Measurements from ENCODE around the gene RBFOX2.
"Not testable (repeated sequence)": the region's sequence is repeated elsewhere in the genome, so short reads cannot be mapped to it uniquely, and the experiment has no call there.

Gene RBFOX2

DNA sequence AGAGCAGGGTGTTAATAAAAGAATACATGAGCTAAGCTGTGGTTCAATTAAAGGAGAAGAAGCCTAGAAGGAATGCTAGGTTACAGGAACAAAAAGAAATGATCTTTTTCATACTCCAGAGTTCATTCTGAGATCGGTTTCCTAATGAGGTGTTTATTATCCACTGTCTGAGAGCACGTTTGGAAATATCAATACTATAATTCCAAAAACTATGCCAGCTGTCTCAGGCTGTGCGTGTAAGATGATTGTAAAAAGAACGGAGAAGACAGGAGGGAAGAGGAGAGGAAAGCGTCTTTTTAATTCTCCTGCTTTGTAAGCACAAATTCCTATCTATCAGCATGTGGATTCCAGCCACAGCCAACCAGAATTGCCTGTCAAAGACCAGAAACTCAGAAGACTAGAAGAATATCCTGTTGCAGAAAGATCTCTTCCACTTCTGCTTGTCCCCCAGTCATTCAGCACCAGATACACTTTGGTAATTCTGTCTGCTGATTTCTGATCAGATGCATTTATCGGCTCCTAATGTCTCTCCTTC, 285.2 kb downstream of the RBFOX2 start:
- DNase-seq (ENCODE audit: low read depth in 2 of 3, low spot score in 1 of 3) = no peak

DNA sequence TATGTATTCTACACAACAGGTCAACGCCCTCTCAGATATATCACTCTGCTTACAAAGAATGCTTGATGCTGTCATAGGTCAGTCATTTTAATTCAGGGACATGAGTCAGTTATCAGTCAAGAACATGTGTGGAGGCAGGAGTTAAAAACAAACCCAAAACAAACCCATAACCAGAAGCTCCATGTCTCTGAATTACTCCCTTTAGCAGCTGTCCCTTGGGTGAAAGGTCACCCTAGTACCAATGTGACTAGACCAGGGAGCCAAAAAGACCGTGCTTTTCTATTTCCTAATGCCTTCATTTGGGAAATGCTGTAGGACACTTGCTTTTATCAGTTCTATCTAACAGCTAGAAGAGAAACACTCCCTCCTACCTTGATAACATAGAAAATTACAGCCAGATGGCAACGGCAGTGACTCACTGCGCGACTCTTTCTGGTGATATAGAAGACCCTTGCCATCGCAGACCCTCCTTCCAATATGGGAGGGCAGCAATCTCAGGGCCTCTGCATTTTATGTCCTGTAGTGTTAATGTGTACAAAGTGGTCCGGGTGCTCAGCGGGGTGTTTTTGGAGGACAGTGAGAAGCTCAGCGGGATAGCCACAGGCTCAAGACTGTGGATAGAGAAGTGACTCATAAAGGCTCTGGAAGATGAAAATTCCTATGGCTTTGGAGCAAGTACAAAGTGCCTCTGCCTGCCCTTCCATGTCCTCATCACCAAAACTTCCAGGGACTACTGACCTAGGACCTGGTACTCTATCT, 286.1 kb downstream of the RBFOX2 start:
- no peak for DNase-seq (ENCODE audit: low read depth in 2 of 3, low spot score in 1 of 3)

DNA sequence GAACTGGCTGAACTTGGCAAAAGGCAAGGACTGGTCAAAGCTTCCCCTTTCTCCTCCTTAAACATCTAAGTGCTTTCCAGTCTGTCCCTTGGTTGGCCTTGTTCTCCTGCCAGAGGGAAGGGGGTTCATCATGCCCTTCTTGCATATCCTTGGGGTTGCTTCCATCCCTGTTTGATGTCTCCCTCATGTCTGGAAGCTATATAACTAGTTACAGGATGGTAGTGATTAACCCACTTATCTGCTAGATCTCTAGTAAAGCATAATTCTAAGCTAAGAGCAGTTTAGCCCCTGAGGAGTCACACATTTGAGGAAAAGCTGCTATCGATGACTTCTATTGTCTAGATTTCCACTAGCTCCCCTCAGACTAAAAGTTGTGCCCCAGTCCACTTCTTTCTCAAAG, 288.0 kb downstream of the RBFOX2 start:
- DNase-seq (ENCODE audit: low read depth in 2 of 3, low spot score in 1 of 3) = no peak

DNA sequence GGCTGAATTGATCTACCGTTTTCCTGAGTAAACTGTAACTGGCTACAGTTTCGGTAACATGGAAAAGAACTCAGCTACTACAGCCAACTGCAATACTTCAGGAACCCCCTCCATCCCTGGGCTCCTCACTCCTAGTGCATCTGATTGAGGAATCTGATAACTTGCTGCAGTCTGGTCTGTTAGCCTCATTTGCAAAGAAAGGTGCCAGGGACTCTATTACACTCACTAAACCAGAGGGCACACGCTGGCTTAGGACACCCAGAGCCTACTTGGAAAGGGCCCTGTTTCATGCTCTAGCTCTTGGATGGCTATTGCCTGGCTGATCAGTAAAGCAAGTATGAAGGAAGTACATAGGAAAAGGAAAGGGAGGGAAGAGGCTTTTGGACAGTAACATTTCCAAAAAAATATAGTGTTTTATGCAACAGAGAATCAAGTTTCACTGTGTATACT, 288.7 kb downstream of the RBFOX2 start:
- DNase-seq (ENCODE audit: low read depth in 2 of 3, low spot score in 1 of 3) = no peak

DNA sequence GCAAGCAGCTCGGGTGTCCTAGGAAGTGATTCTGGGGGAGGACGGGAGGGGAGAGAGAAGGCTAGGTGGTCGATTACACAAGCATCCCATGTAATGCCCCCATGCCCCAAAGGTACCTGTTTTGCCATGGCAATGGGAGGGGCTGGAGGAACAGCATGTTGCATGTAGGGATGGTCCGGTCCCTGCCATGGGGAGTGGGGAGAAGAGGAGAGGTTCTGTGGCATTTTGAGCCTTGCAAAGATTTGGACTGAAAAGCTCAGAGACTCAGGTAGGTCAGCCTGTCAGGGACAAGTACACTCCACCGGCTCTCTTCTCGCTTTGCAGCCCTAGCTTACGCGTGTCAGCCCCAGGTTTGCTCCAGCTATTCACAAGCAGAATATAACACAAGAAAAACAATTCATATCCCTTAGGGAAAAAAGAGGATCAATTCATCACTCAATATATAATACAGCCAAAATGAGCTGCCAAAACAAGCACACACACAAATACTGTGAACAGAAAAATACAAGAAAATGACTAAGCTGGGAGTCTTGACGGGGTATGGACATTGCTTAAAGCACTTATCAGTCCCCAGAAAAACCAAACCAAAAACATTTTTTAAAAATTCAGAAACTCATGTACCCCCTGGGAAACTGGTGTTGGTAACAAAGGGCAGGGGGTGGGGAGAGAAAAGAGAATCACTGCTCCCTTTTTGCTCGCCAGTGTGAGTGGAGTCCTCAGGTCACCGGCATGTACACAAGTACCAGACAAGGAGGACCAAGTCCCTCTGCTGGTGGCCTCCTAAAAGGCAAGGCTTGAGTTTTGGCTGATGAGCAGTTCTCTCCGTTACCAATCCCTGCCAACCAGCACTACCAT, 289.3 kb downstream of the RBFOX2 start:
- no peak for DNase-seq (ENCODE audit: low read depth in 2 of 3, low spot score in 1 of 3)

DNA sequence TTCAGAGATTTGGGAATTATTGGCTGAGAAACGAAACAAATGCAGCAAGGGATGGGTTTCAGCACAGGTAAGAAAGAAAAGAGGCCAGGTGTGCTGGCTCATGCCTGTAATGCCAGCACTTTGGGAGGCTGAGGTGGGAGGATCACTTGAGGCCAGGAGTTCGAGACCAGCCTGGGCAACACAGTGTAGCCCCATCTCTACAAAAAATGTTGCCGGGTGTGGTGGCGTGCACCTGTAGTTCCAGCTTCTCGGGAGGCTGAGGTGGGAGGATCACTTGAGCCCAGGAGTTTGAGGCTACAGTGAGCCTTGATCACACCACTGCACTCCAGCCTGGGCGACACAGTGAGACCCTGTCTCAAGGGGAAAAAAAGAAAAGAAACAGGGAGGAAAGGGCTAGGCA, 290.7 kb downstream of the RBFOX2 start:
- DNase-seq (ENCODE audit: low read depth in 2 of 3, low spot score in 1 of 3) = not testable (repeated sequence)

DNA sequence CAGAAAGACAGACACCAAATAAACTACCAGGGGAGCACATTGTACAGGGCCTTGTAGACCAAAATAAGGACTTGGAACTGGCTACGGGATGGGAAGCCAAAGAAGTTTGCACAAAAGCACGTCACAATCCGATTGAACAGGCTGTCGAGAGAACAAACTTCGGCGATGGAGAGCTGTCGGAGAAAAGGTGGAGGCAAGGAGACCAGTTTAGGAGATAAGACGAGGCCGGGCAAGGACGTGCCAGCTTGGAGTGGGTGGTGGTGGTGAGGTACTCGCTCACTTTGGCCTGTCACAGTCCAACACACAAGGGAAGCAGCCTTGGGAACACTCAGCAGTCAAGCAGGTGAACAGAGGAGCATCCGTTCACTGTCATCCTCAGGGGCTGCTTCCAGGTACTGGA, 291.9 kb downstream of the RBFOX2 start:
- DNase-seq (ENCODE audit: low read depth in 2 of 3, low spot score in 1 of 3) = no peak

DNA sequence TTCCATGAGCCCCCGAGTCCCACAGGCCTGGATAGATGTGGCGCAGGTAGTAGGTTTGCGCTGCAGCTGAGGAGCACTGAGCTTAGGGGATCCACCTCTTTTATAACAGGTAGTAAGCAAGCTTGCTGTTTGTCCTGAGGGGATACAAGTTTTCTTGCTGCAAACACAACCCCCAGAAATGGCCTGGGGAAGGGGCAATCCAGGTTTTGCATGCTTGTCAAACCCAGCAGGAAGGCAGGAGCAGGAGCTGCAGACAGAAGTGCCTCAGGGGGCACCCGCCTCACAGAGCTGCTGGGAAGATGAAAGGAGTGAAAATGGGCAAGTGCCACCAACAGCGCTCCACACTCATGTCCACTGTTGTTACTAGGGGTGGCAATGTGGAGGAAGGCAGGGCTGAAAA, 292.5 kb downstream of the RBFOX2 start:
- no peak for DNase-seq (ENCODE audit: low read depth in 2 of 3, low spot score in 1 of 3)

DNA sequence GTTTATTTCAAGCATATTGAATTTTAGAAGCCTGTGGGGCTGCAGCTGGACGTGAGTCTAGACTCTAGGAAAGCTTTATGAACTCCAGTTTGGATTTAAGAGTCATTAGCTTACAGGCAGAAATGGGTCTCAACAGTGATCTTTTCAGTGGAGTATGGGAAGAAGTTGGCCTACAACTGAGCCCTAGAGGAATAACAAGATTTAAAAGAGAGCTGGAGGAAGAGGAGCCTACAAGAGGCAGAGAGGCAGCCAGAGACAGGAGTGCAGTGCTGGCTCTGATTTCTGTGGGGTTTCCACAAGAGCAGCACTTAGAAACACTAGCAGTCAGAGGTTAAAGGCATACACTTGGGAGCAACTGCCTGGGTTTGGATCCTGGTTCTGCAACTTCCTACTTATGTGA, 293.1 kb downstream of the RBFOX2 start:
- no peak for DNase-seq (ENCODE audit: low read depth in 2 of 3, low spot score in 1 of 3)

DNA sequence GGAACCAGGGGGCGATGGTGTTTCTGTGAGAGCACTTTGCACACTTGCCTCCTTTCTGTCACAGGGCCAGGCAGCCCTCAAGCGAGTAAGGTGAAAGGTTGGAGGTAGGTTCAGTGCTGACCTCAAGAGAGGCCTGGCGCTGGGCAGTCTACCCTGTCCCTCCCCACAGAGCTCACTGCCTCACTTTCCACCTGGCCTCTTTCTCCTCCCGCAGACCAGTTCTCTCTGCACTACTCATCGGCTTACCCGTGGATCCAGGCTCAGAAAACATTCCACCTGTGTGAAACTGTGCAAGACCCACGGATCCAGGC, 294.2 kb downstream of the RBFOX2 start:
- DNase-seq (ENCODE audit: low read depth in 2 of 3, low spot score in 1 of 3) = no peak

DNA sequence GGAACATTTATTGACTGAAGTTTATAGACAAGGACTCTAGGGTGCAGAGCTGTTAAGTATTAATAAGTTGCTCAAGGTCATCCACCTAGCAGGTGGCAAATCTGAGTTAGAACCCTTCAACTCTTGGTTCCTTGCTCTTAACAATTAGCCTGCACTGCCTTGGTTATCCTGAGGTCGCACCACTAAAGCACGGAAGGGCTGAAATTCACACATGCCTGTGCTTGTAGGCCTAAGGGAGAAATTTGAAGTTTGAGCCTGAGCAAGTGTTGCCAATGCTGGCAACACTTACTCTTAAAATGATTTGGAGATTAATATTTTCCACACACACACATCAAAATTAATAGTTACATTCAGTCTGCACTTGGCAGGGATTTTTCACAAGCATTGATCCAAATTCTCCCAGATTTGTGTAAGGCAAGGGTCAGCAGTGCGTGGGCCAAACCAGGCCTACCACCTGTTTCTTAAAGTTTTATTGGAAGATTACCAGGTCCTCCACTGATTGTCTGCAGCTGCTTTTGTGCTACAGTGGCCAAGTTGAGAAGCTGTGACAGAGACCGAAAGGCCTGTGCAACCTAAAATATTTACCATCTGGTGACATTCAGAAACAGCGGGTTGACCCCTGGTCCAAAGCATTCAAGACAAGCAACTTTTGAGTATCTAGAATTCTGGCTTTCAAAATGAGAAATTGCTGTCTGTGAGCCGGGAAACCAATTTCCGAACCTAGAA, 294.7 kb downstream of the RBFOX2 start:
- no peak for DNase-seq (ENCODE audit: low read depth in 2 of 3, low spot score in 1 of 3)

DNA sequence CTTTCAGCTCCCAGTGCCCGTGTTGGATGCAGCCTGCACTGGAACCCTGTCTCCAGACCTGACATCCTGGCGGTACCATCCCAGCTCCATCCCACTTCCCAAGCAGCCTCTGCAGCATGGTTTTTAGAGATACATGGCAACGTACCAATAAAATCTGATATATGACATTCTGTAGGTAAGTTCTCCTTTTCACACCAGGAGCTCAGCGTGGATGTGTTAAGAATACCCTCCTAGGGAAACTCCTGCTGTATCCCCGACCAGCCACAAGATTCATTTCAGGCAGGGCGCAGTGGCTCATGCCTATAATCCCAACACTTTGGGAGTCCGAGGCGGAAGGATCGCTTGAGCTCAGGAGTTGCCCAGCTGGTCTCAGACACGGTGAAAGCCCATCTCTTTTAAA, 295.6 kb downstream of the RBFOX2 start:
- DNase-seq (ENCODE audit: low read depth in 2 of 3, low spot score in 1 of 3) = no peak

DNA sequence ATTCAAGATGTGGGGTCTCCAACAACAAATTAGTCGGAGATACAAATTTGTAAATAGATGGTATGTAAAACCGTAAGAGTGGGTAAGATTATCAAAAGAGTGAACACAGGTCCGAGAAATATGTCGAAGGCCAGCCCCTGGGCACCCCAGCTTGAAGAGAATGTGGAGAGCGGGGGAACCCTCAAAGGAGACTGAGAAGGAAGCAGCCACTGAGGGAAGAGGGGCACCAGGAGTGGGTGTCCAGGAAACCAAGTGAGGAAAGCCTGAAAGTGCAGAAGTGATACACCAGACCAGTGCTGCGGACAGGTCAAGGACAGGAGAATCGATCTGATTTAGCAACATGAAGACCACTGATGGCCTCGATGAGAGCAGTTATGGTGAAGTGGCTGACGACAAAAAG, 296.5 kb downstream of the RBFOX2 start:
- DNase-seq (ENCODE audit: low read depth in 2 of 3, low spot score in 1 of 3) = no peak

DNA sequence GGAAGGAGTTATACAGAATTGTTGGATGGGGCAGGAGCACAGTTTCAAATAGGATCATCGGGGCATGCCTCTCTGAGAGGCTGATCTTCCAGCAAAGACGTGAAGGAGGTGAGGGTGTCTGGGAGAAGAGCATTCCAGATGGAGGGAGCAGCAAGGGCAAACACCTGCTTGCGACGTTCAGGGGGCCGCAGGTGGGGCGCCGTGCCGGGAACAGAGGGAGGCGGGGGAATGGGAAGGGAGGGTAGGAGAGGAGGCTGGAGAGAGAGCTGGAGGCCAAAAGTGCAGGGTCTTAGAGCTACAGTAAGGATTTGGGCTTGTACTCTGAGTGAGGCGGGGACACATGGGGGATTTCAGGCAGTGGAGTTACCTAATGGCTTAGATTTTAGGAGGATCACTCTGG, 297.3 kb downstream of the RBFOX2 start:
- DNase-seq (ENCODE audit: low read depth in 2 of 3, low spot score in 1 of 3) = no peak

DNA sequence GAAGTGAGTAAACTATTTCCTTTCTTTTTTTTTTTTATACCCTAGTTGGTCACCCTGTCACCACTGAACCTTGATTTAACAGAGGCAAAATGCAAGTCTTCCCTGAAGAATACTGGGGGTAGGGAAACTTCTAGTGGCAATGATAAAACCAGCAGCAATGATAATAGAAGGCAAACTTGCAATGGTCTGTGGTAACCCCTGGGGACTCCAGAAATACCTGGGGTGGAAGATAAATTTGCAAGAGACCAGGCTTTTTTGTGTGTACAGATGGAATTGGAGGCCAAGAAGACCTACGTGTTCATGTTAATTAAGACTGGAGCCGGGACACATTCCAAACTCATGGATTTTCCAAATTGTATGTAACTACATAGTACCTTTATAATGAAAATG, 299.3 kb downstream of the RBFOX2 start:
- no peak for DNase-seq (ENCODE audit: low read depth in 2 of 3, low spot score in 1 of 3)

DNA sequence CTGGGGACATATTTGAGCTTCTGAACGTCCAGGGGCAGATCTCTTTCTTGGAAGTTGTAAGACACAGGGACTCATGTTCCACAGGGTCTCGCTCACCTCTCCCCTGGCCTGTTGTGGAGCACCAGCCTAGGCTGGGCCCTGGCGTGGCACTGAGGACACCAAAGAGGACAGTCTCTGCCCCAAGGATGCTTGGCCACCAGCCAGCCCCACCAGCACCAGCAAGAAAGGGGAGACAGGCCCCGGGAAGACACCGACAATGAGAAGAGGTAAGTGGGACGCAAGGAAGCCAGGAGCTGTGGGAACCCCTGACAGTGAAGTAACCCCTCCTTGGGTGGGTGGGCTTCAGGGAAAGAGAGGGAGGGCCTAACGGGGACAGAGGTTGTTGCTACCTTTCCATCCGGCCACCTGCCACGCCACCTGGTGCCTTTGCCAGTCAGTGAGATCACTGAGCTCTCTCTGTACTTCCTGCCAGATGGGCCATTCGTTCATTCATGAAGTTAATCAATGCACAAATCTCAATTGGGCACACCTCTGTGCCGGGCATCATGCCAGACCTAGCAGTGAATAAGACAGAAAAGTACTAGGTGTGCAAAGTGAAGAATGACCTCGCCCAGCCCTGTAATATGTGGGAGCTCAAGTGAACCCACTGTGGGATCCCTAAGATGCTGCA, 299.9 kb downstream of the RBFOX2 start:
- no peak for DNase-seq (ENCODE audit: low read depth in 2 of 3, low spot score in 1 of 3)

DNA sequence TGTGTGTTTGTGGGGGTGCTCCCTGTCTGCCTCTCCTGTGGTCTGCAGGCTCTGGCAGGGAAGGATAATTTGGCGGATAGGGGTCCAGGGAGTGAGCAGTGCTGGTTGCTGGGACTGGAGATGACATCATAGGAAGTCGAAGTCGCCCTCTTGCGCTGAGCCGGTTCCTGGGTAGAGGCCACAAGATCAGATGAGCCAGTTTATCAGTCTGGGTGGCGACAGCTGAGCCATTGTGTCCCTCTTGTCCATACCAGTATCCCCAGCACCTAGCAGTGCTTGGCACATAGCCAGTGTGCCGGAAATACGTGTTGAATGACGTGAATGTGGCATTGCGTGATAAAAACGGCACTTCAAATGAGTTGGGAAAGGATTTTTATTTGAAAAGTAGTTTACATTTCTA, 301.2 kb downstream of the RBFOX2 start:
- no peak for DNase-seq (ENCODE audit: low read depth in 2 of 3, low spot score in 1 of 3)

DNA sequence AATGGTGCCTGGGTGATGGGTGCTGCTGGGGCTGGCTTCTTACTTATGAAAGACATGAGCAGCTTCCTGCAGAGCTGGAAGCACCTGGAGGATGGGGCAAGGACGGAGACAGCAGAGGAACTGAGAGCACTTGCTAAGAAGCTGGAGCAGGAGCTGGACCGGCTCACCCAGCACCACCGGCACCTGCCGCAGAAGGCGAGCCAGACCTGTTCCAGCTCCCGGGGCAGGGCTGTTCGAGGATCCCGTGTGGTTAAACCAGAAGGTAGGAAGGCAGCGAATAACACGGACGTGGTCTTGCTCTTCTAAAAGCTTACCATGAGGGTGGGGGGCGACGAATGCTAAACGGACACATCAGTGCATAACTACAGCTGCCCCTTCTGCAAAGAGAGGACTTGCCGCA, 301.7 kb downstream of the RBFOX2 start:
- DNase-seq (ENCODE audit: low read depth in 2 of 3, low spot score in 1 of 3) = no peak

DNA sequence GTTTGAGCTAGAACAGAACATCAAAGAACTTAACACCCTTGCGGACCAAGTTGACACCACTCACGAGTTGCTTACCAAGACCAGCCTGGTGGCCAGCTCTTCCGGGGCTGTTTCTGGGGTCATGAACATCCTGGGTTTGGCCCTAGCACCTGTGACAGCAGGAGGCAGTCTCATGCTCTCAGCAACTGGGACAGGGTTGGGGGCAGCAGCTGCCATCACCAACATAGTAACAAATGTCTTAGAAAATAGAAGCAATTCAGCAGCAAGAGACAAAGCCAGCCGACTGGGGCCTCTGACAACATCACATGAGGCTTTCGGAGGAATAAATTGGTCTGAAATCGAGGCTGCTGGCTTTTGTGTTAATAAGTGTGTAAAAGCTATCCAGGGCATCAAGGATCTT, 302.2 kb downstream of the RBFOX2 start:
- no peak for DNase-seq (ENCODE audit: low read depth in 2 of 3, low spot score in 1 of 3)

DNA sequence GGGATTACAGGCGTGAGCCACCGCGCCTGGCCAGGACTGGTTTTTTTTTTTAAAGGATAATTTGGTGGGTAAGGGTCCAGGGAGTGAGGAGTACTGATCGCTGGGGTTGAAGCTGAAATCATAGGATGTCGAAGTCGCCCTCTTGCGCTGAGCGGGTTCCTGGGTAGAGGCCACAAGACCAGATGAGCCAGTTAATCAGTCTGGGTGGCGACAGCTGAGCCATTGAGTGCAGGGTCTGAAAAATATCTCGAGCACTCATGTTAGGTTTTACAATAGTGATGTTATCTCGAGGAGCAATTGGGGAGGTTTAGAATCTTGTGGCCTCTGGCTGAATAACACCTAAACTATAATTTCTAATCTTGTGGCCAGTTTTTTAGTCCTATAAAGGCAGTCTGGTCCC, 303.1 kb downstream of the RBFOX2 start:
- DNase-seq (ENCODE audit: low read depth in 2 of 3, low spot score in 1 of 3) = no peak

DNA sequence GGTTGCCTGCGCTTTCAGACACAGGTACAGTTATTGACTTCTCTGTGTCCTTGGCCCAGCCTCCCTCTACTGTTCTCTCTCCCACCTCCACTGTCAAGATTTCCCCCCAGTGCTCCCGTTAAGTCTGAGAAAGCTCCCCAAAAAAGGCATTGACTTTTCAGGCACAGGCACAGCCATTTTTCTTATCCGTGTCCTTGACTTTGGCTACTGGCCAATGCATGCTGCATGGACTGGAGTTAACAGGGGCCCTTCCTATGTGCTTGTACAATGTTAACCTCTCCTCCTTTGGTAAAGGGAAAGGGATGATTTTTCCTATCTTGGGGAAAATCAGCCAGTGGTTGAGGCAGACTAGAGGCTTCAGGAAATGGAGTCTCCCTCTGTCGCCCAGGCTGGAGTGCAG, 306.7 kb downstream of the RBFOX2 start:
- no peak for DNase-seq (ENCODE audit: low read depth in 2 of 3, low spot score in 1 of 3)
